SK-N-SH (cell line): Measurements from ENCODE around the gene RNU1-2. TPM values are rescaled to one million over a fixed set of nuclear protein-coding genes. Genes with fewer than 3 reads are reported as not detected.
"Not testable (repeated sequence)": the region's sequence is repeated elsewhere in the genome, so short reads cannot be mapped to it uniquely, and the experiment has no call there.

Source experiments
- CTCF ChIA-PET: fragments of 300-600, 350-600 bp; formaldehyde crosslinking; extraction: SDS; loops from one replicate; lab custom pipeline; 2021; lab: Yijun Ruan, JAX
- POLR2A ChIA-PET: fragments of 350-600 bp; sonication (Branson Sonifier 250); formaldehyde crosslinking; extraction: SDS; loops from one replicate; lab custom pipeline; 2020; ENCODE audit warnings: antibody characterized with exemption, inconsistent platforms; lab: Yijun Ruan, JAX
- DNase-seq: peaks from one replicate; pipeline ENCODE4 v3.0.0; 2012
- H2AFZ ChIP-seq: fragments of 200-600 bp; sonication (generic); 2 replicates; pipeline ENCODE4 v1.8.1; 2016; ENCODE audit warnings: antibody characterized with exemption, mild to moderate bottlenecking, low read depth
- H3F3A ChIP-seq: fragments of 200-600 bp; sonication (generic); replicated peaks from 2 replicates; pipeline ENCODE3; 2016; ENCODE audit warnings: antibody characterized with exemption, mild to moderate bottlenecking; ENCODE audit not compliant: insufficient read depth
- H3K27ac ChIP-seq, 2 experiments: fragments of 200-500 bp in 1 of 2; fragments of 200-600 bp in 1 of 2; sonication (Bioruptor generic) in 1 of 2; sonication (generic), shearing (Covaris generic) in 1 of 2; 2 replicates each; pipeline versions ENCODE4 v1.5.1 to v1.6.1; 2014 to 2016; ENCODE audit warnings: low read depth in 2 of 2, inconsistent platforms in 1 of 2, low read length in 1 of 2, mild to moderate bottlenecking in 1 of 2, mixed read lengths in 1 of 2
- H3K27me3 ChIP-seq: fragments of 200-600 bp; sonication (generic), shearing (Covaris generic); 2 replicates; pipeline ENCODE4 v1.6.1; 2016; ENCODE audit warnings: mixed run types; ENCODE audit not compliant: insufficient read depth
- H3K36me3 ChIP-seq, 2 experiments: fragments of 200-500 bp in 1 of 2; fragments of 200-600 bp in 1 of 2; sonication (Bioruptor generic) in 1 of 2; sonication (generic) in 1 of 2; replicated peaks in 1 of 2; 2 replicates each; pipeline versions ENCODE3 to v1.5.1; 2014 to 2016; ENCODE audit warnings: low read length in 1 of 2, mild to moderate bottlenecking in 1 of 2; ENCODE audit not compliant: insufficient read depth in 2 of 2, control insufficient read depth in 1 of 2
- H3K4me1 ChIP-seq, 2 experiments: fragments of 200-500 bp in 1 of 2; fragments of 200-600 bp in 1 of 2; sonication (Bioruptor generic) in 1 of 2; sonication (generic), shearing (Covaris generic) in 1 of 2; 2 replicates each; pipeline versions ENCODE4 v1.5.1 to v1.6.1; 2014 to 2016; ENCODE audit warnings: low read depth in 1 of 2, low read length in 1 of 2, mixed run types in 1 of 2; ENCODE audit not compliant: insufficient read depth in 2 of 2, control insufficient read depth in 1 of 2
- H3K4me2 ChIP-seq: fragments of 200-600 bp; sonication (generic), shearing (Covaris generic); 2 replicates; pipeline ENCODE4 v1.6.1; 2017; ENCODE audit warnings: mixed run types
- H3K4me3 ChIP-seq, 2 experiments: fragments of 200-500 bp in 1 of 2; fragments of 200-600 bp in 1 of 2; sonication (Bioruptor generic) in 1 of 2; sonication (generic), shearing (Covaris generic) in 1 of 2; 2 replicates each; pipeline versions ENCODE4 v1.5.1 to v1.8.1; 2014 to 2016; ENCODE audit warnings: low read depth in 2 of 2, inconsistent platforms in 1 of 2, low read length in 1 of 2, mild to moderate bottlenecking in 1 of 2, mixed read lengths in 1 of 2, moderate library complexity in 1 of 2
- H3K79me2 ChIP-seq: fragments of 200-600 bp; sonication (generic); 2 replicates; pipeline ENCODE4 v1.8.1; 2017; ENCODE audit warnings: mild to moderate bottlenecking; ENCODE audit not compliant: insufficient read depth
- H3K9ac ChIP-seq: fragments of 200-600 bp; sonication (generic); 2 replicates; pipeline ENCODE4 v1.6.1; 2017; ENCODE audit warnings: mixed run types
- H3K9me2 ChIP-seq: fragments of 200-600 bp; sonication (generic); 2 replicates; pipeline ENCODE4 v1.6.1; 2017; ENCODE audit warnings: mixed run types
- H3K9me3 ChIP-seq: fragments of 200-600 bp; sonication (generic); 2 replicates; pipeline ENCODE4 v1.6.1; 2017; ENCODE audit warnings: mixed run types, mild to moderate bottlenecking, moderate library complexity
- H4K20me1 ChIP-seq: fragments of 200-600 bp; sonication (generic); 2 replicates; pipeline ENCODE4 v1.6.1; 2017; ENCODE audit warnings: mild to moderate bottlenecking, mixed run types; ENCODE audit not compliant: insufficient read depth
- FOXM1 ChIP-seq: IDR thresholded peaks from 2 replicates; pipeline ENCODE4 v1.4.0; 2012; ENCODE audit warnings: low read depth, mild to moderate bottlenecking
- GABPA ChIP-seq: IDR thresholded peaks from 2 replicates; pipeline ENCODE4 v1.4.0; 2012; ENCODE audit warnings: low read depth, mild to moderate bottlenecking
- MXI1 ChIP-seq: IDR thresholded peaks from 2 replicates; pipeline ENCODE4 v1.6.1; 2012; ENCODE audit warnings: mild to moderate bottlenecking, low read depth, low read length, improper control_type of control experiment
- POLR2AphosphoS5 ChIP-seq: IDR thresholded peaks from 2 replicates; pipeline ENCODE4 v1.6.1; 2012; ENCODE audit warnings: low read depth, low read length
- TCF12 ChIP-seq: IDR thresholded peaks from 2 replicates; pipeline ENCODE4 v1.4.0; 2012
- WGBS: methylation state at CpG from one replicate; pipeline ENCODE4 v1.1.6; 2017; ENCODE audit warnings: low lambda C conversion rate; 5-methylcytosine and 5-hydroxymethylcytosine counted together
- polyA plus RNA-seq, 3 experiments: library from polyadenylated mRNA; depleted of rRNA; stranded (reverse); fragments of >200 nt; gene quantifications; 2 replicates each; pipeline ENCODE4 v1.2.3, GENCODE V29; 2012
- TF ChIP-seq, protein P1 (sequence below): fragments of 150-350 bp; IDR thresholded peaks from 2 replicates; pipeline ENCODE4 v1.6.1; 2017; ENCODE audit warnings: antibody characterized with exemption, low read length, low read depth, borderline replicate concordance

RNU1-2 gene
- polyA plus RNA-seq, 1 of the 3 experiments (the other 2 are of a cell fraction), result not detected

DNA sequence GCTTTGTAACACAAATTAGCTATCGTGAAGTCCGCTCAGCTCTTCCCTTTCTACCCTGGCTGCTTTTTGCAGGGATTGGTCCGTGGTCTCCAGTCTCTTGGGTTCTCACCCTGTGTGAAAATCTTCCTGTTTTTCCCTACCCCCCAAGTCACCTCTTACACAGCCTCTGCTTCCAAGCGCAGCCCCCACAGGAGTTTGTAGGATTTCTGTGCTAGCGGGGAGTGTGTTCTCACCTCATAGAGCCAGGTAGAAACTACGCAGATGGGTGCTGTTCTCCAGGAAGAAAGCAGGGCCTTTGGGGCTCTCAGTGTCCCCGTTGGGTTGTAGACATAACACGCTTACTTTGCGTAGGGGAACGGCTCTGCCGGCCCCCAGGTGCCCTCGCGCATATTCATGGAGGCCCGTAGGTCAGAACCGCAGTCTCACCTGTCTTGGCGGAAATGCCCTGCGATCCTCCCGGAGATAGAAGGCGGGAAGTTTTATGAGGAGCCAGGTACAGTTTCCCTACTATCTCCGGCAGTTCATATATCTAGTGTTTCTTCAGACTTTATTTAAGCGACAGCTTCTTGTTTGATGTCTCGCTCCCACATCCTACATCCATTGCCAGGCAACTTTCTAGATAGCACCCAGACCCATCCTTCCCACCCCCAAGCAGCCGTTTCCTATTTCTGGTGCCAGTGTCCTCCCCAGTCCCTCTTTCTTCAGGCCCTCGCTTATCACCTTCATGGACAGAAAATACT lies 706 bp downstream of the RNU1-2 start:
- 27% methylated on average over 23 of the region's 24 CpGs for WGBS
- H3K36me3 ChIP-seq, H3K79me2 ChIP-seq, CTCF ChIA-PET, DNase-seq, H2AFZ ChIP-seq, H3K27me3 ChIP-seq, H3K9me3 ChIP-seq, H3K4me1 ChIP-seq, H3K9me2 ChIP-seq, H4K20me1 ChIP-seq: not testable (repeated sequence)
- TF ChIP-seq FOXM1 (0 out of 2 replicates have a peak, but pooled peaks have one; percentile 14), GABPA (0 out of 2 replicates have a peak, but pooled peaks have one; percentile 3), TCF12 (peak; percentile 14; the same call in 1 of the 2 replicates), MXI1 (0 out of 2 replicates have a peak, but pooled peaks have one; percentile 2), POLR2AphosphoS5 (peak; percentile 76)
- TF ChIP-seq, protein P1, sequence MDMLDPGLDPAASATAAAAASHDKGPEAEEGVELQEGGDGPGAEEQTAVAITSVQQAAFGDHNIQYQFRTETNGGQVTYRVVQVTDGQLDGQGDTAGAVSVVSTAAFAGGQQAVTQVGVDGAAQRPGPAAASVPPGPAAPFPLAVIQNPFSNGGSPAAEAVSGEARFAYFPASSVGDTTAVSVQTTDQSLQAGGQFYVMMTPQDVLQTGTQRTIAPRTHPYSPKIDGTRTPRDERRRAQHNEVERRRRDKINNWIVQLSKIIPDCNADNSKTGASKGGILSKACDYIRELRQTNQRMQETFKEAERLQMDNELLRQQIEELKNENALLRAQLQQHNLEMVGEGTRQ, result 0 out of 2 replicates have a peak, but pooled peaks have one; percentile 1
- Histone ChIP-seq H3K9ac (peak overlapping the region; percentile 54; the same call in 1 of the 2 replicates), H3F3A (peaks cover 24% of the 10 kb centered on the region), H3K27ac (peak overlapping the region; percentile 58 to 93), H3K4me2 (peak overlapping the region; percentile 77), H3K4me3 (peak overlapping the region; percentile 32 to 34; a peak in 2 of 4 replicates)
- POLR2A ChIA-PET, result interaction anchor here (1.7 kb wide), 1 partner anchor 9 kb away, joined by 14 read pairs; no protein-coding TSS in a partner anchor

DNA sequence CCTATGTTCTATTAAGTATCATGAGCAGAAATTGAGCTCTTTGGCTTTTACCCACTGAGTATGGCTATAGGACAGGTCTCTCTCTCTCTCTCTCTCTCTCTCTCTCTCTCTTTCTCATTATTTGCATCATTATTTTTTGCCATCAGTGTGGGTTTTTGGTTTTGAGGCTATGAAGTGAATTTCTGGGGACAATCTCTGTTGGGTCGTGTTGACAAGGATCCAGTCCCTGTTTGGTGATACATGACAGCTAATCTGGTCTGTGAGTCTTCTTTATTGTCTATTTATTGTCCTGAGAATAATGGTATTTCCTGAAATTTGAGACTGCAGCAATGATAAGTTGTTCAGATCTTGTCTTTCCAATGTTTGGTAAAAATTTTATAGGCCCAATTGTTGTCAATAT lies 1.9 kb downstream of the RNU1-2 start:
- WGBS, result 76% methylated on average over 1 of the region's 1 CpG
- DNase-seq, result not testable (repeated sequence)

DNA sequence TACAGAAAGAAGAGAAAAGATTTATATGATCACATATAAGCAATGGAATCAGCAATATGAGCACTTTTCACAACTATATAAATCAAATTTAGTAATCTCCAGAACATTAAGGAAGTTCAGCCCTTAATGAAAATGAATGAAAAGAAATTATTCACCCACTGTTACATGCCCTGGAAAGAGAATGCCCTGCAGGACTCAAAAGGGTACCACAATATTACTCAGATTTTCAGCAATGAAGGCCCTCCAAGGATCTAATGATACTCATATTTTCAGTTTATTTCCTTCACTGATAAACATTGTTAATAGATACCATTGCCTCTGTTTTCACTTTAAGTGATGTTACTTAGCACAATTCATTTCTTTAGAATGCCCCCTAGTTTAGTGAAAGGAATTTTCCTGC lies 2.5 kb downstream of the RNU1-2 start:
- peaks cover 11 to 14% of the 10 kb centered on the region in 2 experiments for H3K4me1 ChIP-seq
- H3K9ac ChIP-seq, H3K9me2 ChIP-seq, H3K4me3 ChIP-seq, H3K9me3 ChIP-seq, H3K27ac ChIP-seq, H3K79me2 ChIP-seq, H4K20me1 ChIP-seq, POLR2A ChIA-PET, H3K4me2 ChIP-seq, H3K27me3 ChIP-seq, DNase-seq, H3K36me3 ChIP-seq, CTCF ChIA-PET: not testable (repeated sequence)
- peaks cover 40% of the 10 kb centered on the region for H3F3A ChIP-seq
- H2AFZ ChIP-seq, result peak overlapping the region; percentile 1; the same call in 1 of the 2 replicates

More for the DNA sequence above, 1.9 kb downstream of the RNU1-2 start:
- H3K4me2 ChIP-seq, POLR2A ChIA-PET, H3K4me1 ChIP-seq, H3K79me2 ChIP-seq, H4K20me1 ChIP-seq, H3K9me2 ChIP-seq, H3K9me3 ChIP-seq, H3K27ac ChIP-seq, H3K9ac ChIP-seq, H3K27me3 ChIP-seq, H3K4me3 ChIP-seq, H3K36me3 ChIP-seq, CTCF ChIA-PET: not testable (repeated sequence)
- Histone ChIP-seq H3F3A (peaks cover 34% of the 10 kb centered on the region), H2AFZ (peak overlapping the region; percentile 1; the same call in 1 of the 2 replicates)

DNA sequence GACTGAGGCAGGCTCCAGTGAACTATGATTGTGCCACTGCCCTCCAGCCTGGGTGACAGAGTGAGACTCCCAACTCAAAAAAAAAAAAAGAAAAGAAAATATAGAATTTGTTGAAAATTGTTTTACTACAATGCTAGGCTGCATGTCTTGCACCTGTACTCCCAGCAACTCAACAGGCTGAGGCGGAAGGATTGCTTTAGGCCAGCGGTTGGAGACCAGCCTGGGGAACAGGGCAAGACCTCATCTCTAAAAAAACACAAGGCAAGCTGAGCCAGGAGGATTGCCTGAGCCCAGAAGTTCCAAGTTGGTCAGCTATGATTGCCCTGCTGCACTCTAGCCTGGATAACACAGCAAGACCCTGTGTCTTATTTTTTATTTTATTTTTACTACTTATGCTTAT lies 3.2 kb downstream of the RNU1-2 start:
- not testable (repeated sequence) for H3K4me3 ChIP-seq, H3K27me3 ChIP-seq, DNase-seq, H3K4me2 ChIP-seq, H4K20me1 ChIP-seq, H3K79me2 ChIP-seq, H3K9me3 ChIP-seq, H3K9me2 ChIP-seq, H3K36me3 ChIP-seq, H2AFZ ChIP-seq, H3K27ac ChIP-seq, H3K9ac ChIP-seq
- H3K4me1 ChIP-seq, result peaks cover 13 to 17% of the 10 kb centered on the region in 2 experiments
- peaks cover 47% of the 10 kb centered on the region for H3F3A ChIP-seq
- ChIA-PET CTCF (interaction anchor here (0.9 to 1.1 kb wide), 2 partner anchors 132 to 192 kb away, joined by 3 to 5 read pairs; no protein-coding TSS in a partner anchor), POLR2A (interaction anchor here (0.7 kb wide), 1 partner anchor 11 kb away, joined by 3 read pairs; no protein-coding TSS in a partner anchor)
- WGBS, result 73% methylated on average over 2 of the region's 2 CpGs
